ELR (cell line): ENCODE data around the gene COIL.
A peak's percentile ranks its signal among the peaks of the same experiment; 100 is the strongest.
"Not testable (repeated sequence)": the region's sequence is repeated elsewhere in the genome, so short reads cannot be mapped to it uniquely, and the experiment has no call there.

Experiments
- DNase-seq: peaks from one replicate; pipeline ENCODE4 v3.0.0-alpha.2; 2015; ENCODE audit warnings: low read depth

COIL gene

GRCh38 chr17:56977673-56978395 is 17.0 kb upstream of the COIL start, which contains the start of gene SCPEP1:
TSS of gene SCPEP1 (plus strand) at chr17:56978131. CDS start at chr17:56978160, 29 bp downstream.
- peak; percentile 92 for DNase-seq

- DNase-seq = no peak
These were observed 16.2 kb upstream of the COIL start for GRCh38 chr17:56976941-56977608.

- DNase-seq = no peak
These were observed 14.8 kb upstream of the COIL start for GRCh38 chr17:56975656-56976055.

- DNase-seq = no peak
These were observed 13.2 kb upstream of the COIL start for GRCh38 chr17:56974055-56974454.

GRCh38 chr17:56973520-56973919 is 12.7 kb upstream of the COIL start:
- peak; percentile 36 for DNase-seq

GRCh38 chr17:56972111-56972730 is 11.4 kb upstream of the COIL start:
- DNase-seq = no peak

- no peak for DNase-seq
These were observed 10.1 kb upstream of the COIL start for GRCh38 chr17:56970974-56971373.

GRCh38 chr17:56966338-56966737 is 5.5 kb upstream of the COIL start:
- no peak for DNase-seq

GRCh38 chr17:56965681-56966080 is 4.8 kb upstream of the COIL start:
- not testable (repeated sequence) for DNase-seq

- DNase-seq = not testable (repeated sequence)
These were observed 4.4 kb upstream of the COIL start for GRCh38 chr17:56965241-56965640.

GRCh38 chr17:56956992-56957391 is 3.9 kb downstream of the COIL start:
- DNase-seq = no peak

- no peak for DNase-seq
These were observed 11.3 kb downstream of the COIL start for GRCh38 chr17:56949595-56949994.

GRCh38 chr17:56948491-56948890 is 12.4 kb downstream of the COIL start:
- peak; percentile 57 for DNase-seq

GRCh38 chr17:56947741-56948140 is 13.1 kb downstream of the COIL start:
- no peak for DNase-seq

GRCh38 chr17:56945938-56946505 is 14.8 kb downstream of the COIL start:
- DNase-seq = no peak

GRCh38 chr17:56943505-56944125 is 17.2 kb downstream of the COIL start:
- peak; percentile 57 for DNase-seq

GRCh38 chr17:56939869-56940484 is 20.9 kb downstream of the COIL start:
- peak; percentile 87 for DNase-seq

- peak; percentile 73 for DNase-seq
These were observed 22.6 kb downstream of the COIL start for GRCh38 chr17:56938206-56938605.

GRCh38 chr17:56937687-56938086 is 23.2 kb downstream of the COIL start:
- peak; percentile 67 for DNase-seq

GRCh38 chr17:56936697-56937322 is 24.0 kb downstream of the COIL start:
- DNase-seq = no peak

- DNase-seq = no peak
These were observed 25.4 kb downstream of the COIL start for GRCh38 chr17:56935461-56935860.
